Stimulated activated CD8-positive, alpha-beta memory T cell treated with anti-CD3 and anti-CD28 coated beads, Interleukin-12 subunit alpha, Interleukin-12 subunit beta, amount 100 ng/mL, for 24 hours (primary cell): ENCODE results near the gene SPATA31D3.
"Not testable (repeated sequence)": the region's sequence is repeated elsewhere in the genome, so short reads cannot be mapped to it uniquely, and the experiment has no call there.

ENCODE experiments used
- DNase-seq: peaks from one replicate; pipeline ENCODE4 v3.0.0-alpha.2; 2020; ENCODE audit errors: extremely low read depth

SPATA31D3 gene

GRCh38 chr9:81979196-81979595, 35.9 kb downstream of the SPATA31D3 start:
- no peak for DNase-seq

- no peak for DNase-seq
Observed at GRCh38 chr9:81980568-81980967, 37.3 kb downstream of the SPATA31D3 start.

GRCh38 chr9:81981883-81982282, 38.6 kb downstream of the SPATA31D3 start:
- no peak for DNase-seq

- DNase-seq: no peak
Observed at GRCh38 chr9:81984928-81985327, 41.6 kb downstream of the SPATA31D3 start.

GRCh38 chr9:81986051-81986450, 42.8 kb downstream of the SPATA31D3 start:
- DNase-seq: no peak

- not testable (repeated sequence) for DNase-seq
Observed at GRCh38 chr9:81988472-81988871, 45.2 kb downstream of the SPATA31D3 start, which contains the start of gene SPATA31D1. Gene SPATA31D1 (plus strand): TSS chr9:81988772. CDS start chr9:81988819, 47 bp downstream.

- DNase-seq: no peak
Observed at GRCh38 chr9:81989700-81990099, 46.4 kb downstream of the SPATA31D3 start.

GRCh38 chr9:81993656-81994055, 50.4 kb downstream of the SPATA31D3 start:
- no peak for DNase-seq
